Measurements from ENCODE around the gene MMEL1.

The MMEL1 gene

GRCh38 chr1:2623571-2624337 lies 9.1 kb downstream of the MMEL1 start:
- DNase-seq (ENCODE audit: low read depth), result no peak
- Histone ChIP-seq H3K9me3 (ENCODE audit: control insufficient read depth, low read length) (peaks cover 22% of the 10 kb centered on the region), H3K36me3 (ENCODE audit: control insufficient read depth, insufficient read depth, low read length, severe bottlenecking) (no peaks in the 10 kb centered on the region), H3K4me3 (ENCODE audit: low read length) (no peak overlapping the region), H3K4me1 (ENCODE audit: control insufficient read depth, insufficient read depth, low read length) (no peaks in the 10 kb centered on the region), H3K27me3 (replicated peaks; ENCODE audit: control insufficient read depth, insufficient read depth, low read length) (peaks cover 48% of the 10 kb centered on the region), H3K9ac (ENCODE audit: low read length) (no peak overlapping the region)

DNA sequence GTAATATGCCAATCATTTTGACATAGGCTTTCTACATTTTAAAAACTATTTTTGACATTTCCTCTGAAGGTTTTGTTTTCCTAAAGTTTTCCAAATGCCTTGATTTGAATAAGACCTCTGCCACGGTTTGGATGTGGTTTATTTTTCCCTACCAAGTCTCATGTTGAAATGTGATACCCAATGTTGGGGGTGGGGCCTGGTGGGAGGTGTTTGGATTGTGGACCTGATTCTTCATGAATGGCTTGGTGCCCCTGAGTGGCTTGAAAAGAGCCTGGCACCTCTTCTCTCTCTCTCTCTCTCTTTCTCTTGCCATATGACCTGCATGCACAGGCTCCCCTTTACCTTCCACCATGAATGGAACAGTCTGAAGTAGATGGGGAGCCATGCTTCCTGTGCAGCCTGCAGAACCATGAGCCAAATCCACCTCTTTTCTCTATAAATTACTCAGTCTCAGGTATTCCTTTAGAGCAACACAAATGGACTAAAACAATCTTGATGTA lies 14.8 kb downstream of the MMEL1 start:
- peaks cover 52% of the 10 kb centered on the region for H3K9me3 ChIP-seq (ENCODE audit: control insufficient read depth, low read length)
- H3K36me3 ChIP-seq (ENCODE audit: control insufficient read depth, insufficient read depth, low read length, severe bottlenecking), result no peaks in the 10 kb centered on the region
- H3K4me3 ChIP-seq (ENCODE audit: low read length), result no peak overlapping the region
- no peak overlapping the region for H3K9ac ChIP-seq (ENCODE audit: low read length)
- peaks cover 24% of the 10 kb centered on the region for H3K27me3 ChIP-seq (replicated peaks; ENCODE audit: control insufficient read depth, insufficient read depth, low read length)
- H3K4me1 ChIP-seq (ENCODE audit: control insufficient read depth, insufficient read depth, low read length), result no peaks in the 10 kb centered on the region
- DNase-seq (ENCODE audit: low read depth), result no peak

DNA sequence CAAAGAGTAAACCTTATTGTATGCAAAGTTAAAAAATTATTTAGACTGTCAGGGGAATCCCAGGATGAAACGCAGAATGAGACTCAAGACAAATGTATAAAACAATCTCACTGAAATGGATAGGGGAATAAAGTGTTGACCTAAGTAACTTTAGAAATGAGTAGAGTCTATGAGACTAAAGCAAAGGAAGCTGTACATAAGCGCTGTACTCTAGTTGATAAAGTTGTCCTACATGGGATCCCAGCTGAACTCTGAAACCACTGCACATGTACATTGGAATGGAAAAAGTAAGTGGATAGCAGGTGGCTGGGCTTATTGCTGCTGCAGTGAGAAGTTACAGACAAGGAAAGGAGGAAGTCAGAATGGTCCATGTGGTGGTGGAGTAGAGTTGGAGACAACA lies 18.7 kb downstream of the MMEL1 start:
- Histone ChIP-seq H3K9ac (ENCODE audit: low read length) (no peak overlapping the region), H3K9me3 (ENCODE audit: control insufficient read depth, low read length) (peaks cover 30% of the 10 kb centered on the region), H3K27me3 (replicated peaks; ENCODE audit: control insufficient read depth, insufficient read depth, low read length) (peaks cover 34% of the 10 kb centered on the region), H3K4me3 (ENCODE audit: low read length) (no peak overlapping the region), H3K4me1 (ENCODE audit: control insufficient read depth, insufficient read depth, low read length) (no peaks in the 10 kb centered on the region), H3K36me3 (ENCODE audit: control insufficient read depth, insufficient read depth, low read length, severe bottlenecking) (no peaks in the 10 kb centered on the region)
- no peak for DNase-seq (ENCODE audit: low read depth)

- Histone ChIP-seq H3K4me1 (ENCODE audit: control insufficient read depth, insufficient read depth, low read length) (no peaks in the 10 kb centered on the region), H3K36me3 (ENCODE audit: control insufficient read depth, insufficient read depth, low read length, severe bottlenecking) (no peaks in the 10 kb centered on the region), H3K9me3 (ENCODE audit: control insufficient read depth, low read length) (peaks cover 30% of the 10 kb centered on the region), H3K9ac (ENCODE audit: low read length) (no peak overlapping the region), H3K27me3 (replicated peaks; ENCODE audit: control insufficient read depth, insufficient read depth, low read length) (peaks cover 40% of the 10 kb centered on the region), H3K4me3 (ENCODE audit: low read length) (no peak overlapping the region)
- no peak for DNase-seq (ENCODE audit: low read depth)
Measured at GRCh38 chr1:2612591-2613365, 20.0 kb downstream of the MMEL1 start.

DNA sequence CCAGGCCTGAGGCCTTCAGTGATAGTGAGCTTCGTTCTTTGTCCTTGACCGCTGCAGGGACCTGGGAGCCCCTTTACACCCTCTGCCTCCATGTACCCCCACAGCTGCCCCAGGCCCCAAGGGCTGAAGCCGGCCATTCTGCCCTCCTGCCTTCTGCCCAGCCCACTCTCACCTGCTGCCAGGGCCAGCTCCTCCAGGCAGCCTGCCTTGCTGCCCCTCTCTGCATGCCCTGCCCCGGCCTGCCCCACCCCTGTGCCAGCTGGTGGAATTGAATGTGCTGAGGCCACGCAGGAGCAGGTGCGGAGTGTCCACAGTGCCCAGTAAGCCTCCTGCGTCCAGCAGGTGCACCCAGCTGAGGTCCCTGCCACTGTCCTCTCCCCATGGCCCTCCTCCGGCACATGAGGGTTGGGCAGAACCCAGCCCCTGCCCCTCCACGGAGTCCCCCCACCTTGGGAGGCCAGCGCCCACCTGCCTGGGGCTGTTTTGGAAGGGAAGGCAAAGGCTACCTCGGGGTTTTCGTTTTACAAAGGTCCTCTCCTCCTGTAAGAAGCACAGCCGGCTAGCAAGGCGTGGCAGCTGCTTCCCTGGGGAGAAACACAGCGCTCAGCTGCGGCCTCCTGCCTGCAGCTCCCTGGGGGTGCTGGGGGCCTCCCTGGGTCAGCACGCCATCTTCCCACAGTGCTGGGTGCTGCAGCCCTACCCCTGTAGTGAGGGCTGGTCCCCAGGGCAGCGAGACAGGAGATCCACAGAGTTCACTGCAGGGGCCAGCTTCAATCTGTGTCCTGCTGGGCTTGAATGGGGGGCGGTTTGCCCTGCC lies 21.0 kb downstream of the MMEL1 start:
- no peaks in the 10 kb centered on the region for H3K36me3 ChIP-seq (ENCODE audit: control insufficient read depth, insufficient read depth, low read length, severe bottlenecking)
- no peak overlapping the region for H3K9ac ChIP-seq (ENCODE audit: low read length)
- no peak for DNase-seq (ENCODE audit: low read depth)
- no peaks in the 10 kb centered on the region for H3K4me1 ChIP-seq (ENCODE audit: control insufficient read depth, insufficient read depth, low read length)
- no peak overlapping the region for H3K4me3 ChIP-seq (ENCODE audit: low read length)
- peaks cover 29% of the 10 kb centered on the region for H3K9me3 ChIP-seq (ENCODE audit: control insufficient read depth, low read length)
- H3K27me3 ChIP-seq (replicated peaks; ENCODE audit: control insufficient read depth, insufficient read depth, low read length), result peaks cover 40% of the 10 kb centered on the region

GRCh38 chr1:2611031-2611501 lies 21.8 kb downstream of the MMEL1 start:
- H3K4me1 ChIP-seq (ENCODE audit: control insufficient read depth, insufficient read depth, low read length), result no peaks in the 10 kb centered on the region
- peaks cover 22% of the 10 kb centered on the region for H3K9me3 ChIP-seq (ENCODE audit: control insufficient read depth, low read length)
- H3K27me3 ChIP-seq (replicated peaks; ENCODE audit: control insufficient read depth, insufficient read depth, low read length), result peaks cover 42% of the 10 kb centered on the region
- H3K9ac ChIP-seq (ENCODE audit: low read length), result no peak overlapping the region
- DNase-seq (ENCODE audit: low read depth), result peak; percentile 23
- no peaks in the 10 kb centered on the region for H3K36me3 ChIP-seq (ENCODE audit: control insufficient read depth, insufficient read depth, low read length, severe bottlenecking)
- H3K4me3 ChIP-seq (ENCODE audit: low read length), result no peak overlapping the region

- DNase-seq (ENCODE audit: low read depth), result no peak
- no peak overlapping the region for H3K4me3 ChIP-seq (ENCODE audit: low read length)
Measured at GRCh38 chr1:2610036-2610959, 22.5 kb downstream of the MMEL1 start.

GRCh38 chr1:2609319-2610035 lies 23.3 kb downstream of the MMEL1 start:
- Histone ChIP-seq H3K4me3 (ENCODE audit: low read length) (no peak overlapping the region), H3K4me1 (ENCODE audit: control insufficient read depth, insufficient read depth, low read length) (no peaks in the 10 kb centered on the region), H3K27me3 (replicated peaks; ENCODE audit: control insufficient read depth, insufficient read depth, low read length) (peaks cover 51% of the 10 kb centered on the region), H3K9ac (ENCODE audit: low read length) (no peak overlapping the region), H3K36me3 (ENCODE audit: control insufficient read depth, insufficient read depth, low read length, severe bottlenecking) (no peaks in the 10 kb centered on the region), H3K9me3 (ENCODE audit: control insufficient read depth, low read length) (peaks cover 8% of the 10 kb centered on the region)
- DNase-seq (ENCODE audit: low read depth), result no peak

More at GRCh38 chr1:2610036-2610959, 22.5 kb downstream of the MMEL1 start:
- Histone ChIP-seq H3K4me1 (ENCODE audit: control insufficient read depth, insufficient read depth, low read length) (no peaks in the 10 kb centered on the region), H3K36me3 (ENCODE audit: control insufficient read depth, insufficient read depth, low read length, severe bottlenecking) (no peaks in the 10 kb centered on the region), H3K9ac (ENCODE audit: low read length) (no peak overlapping the region), H3K9me3 (ENCODE audit: control insufficient read depth, low read length) (peaks cover 16% of the 10 kb centered on the region), H3K27me3 (replicated peaks; ENCODE audit: control insufficient read depth, insufficient read depth, low read length) (peaks cover 43% of the 10 kb centered on the region)

- H3K36me3 ChIP-seq (ENCODE audit: control insufficient read depth, insufficient read depth, low read length, severe bottlenecking), result no peaks in the 10 kb centered on the region
- peaks cover 53% of the 10 kb centered on the region for H3K27me3 ChIP-seq (replicated peaks; ENCODE audit: control insufficient read depth, insufficient read depth, low read length)
- H3K4me1 ChIP-seq (ENCODE audit: control insufficient read depth, insufficient read depth, low read length), result no peaks in the 10 kb centered on the region
- no peak overlapping the region for H3K9ac ChIP-seq (ENCODE audit: low read length)
- no peak overlapping the region for H3K4me3 ChIP-seq (ENCODE audit: low read length)
- DNase-seq (ENCODE audit: low read depth), result no peak
- no peaks in the 10 kb centered on the region for H3K9me3 ChIP-seq (ENCODE audit: control insufficient read depth, low read length)
Measured at GRCh38 chr1:2607641-2608091, 25.1 kb downstream of the MMEL1 start.
